ENCODE results near the gene CDHR1. TPM values are rescaled to one million over a fixed set of nuclear protein-coding genes. Genes with fewer than 3 reads are reported as not detected.

Gene CDHR1
- total and polyA plus RNA-seq, 2 of the 8 experiments (the other 6 are each of a cell fraction or from before 2014, with no cell fraction given) = 3.9 to 10.5 TPM

- no peak for DNase-seq (ENCODE audit: low read depth in 1 of 2, low spot score in 2 of 2)
- no peak overlapping the region for H2BK5ac ChIP-seq (ENCODE audit: low read depth, low read length)
- peaks cover 0 to 8% (median 8%) of the 10 kb centered on the region in 4 experiments; a peak in 6 of 7 replicates for H3K27me3 ChIP-seq (replicated peaks in 1 of 4; ENCODE audit: control insufficient read depth in 3 of 4, extremely low read depth in 1 of 4, insufficient read depth in 3 of 4, low read length in 3 of 4)
- peaks cover 0 to 4% of the 10 kb centered on the region in 2 experiments; a peak in 1 of 4 replicates for H3K9me3 ChIP-seq (ENCODE audit: insufficient read depth in 2 of 2, low read depth in 1 of 2, low read length in 1 of 2)
- H3K4me2 ChIP-seq (ENCODE audit: insufficient read depth in 1 of 2, low read depth in 2 of 2, low read length in 2 of 2) = no peak overlapping the region
- H4K8ac ChIP-seq (ENCODE audit: extremely low read depth, insufficient read depth, low read length) = no peak overlapping the region
- no peaks in the 10 kb centered on the region for H3K4me1 ChIP-seq (replicated peaks in 1 of 4; ENCODE audit: control insufficient read depth in 3 of 4, insufficient read depth in 4 of 4, low read length in 3 of 4)
- H3K14ac ChIP-seq (ENCODE audit: insufficient read length) = no peak overlapping the region
- no peak overlapping the region for H2BK15ac ChIP-seq (ENCODE audit: low read length)
- no peak overlapping the region for H3K4ac ChIP-seq (replicated peaks; ENCODE audit: insufficient read length, low read depth, low read length)
- no peak overlapping the region for H2BK20ac ChIP-seq (ENCODE audit: low read length)
- H3K18ac ChIP-seq (ENCODE audit: extremely low read depth, low read length) = no peak overlapping the region
- TF ChIP-seq HDAC6 (IDR thresholded peaks at IDR 0.05; ENCODE audit: low read depth, low read length) (no peak), GABPA (IDR thresholded peaks at IDR 0.05; ENCODE audit: borderline replicate concordance, insufficient read depth, low read length) (no peak), SIN3A (conservative IDR thresholded peaks at IDR 0.05 in 1 of 2, IDR thresholded peaks at IDR 0.05 in 1 of 2; ENCODE audit: low read depth in 1 of 2, low read length in 2 of 2) (no peak), MAX (IDR thresholded peaks at IDR 0.05) (no peak), RAD21 (IDR thresholded peaks at IDR 0.05 in 1 of 2, conservative IDR thresholded peaks at IDR 0.05 in 1 of 2; ENCODE audit: low read depth in 2 of 2, low read length in 2 of 2) (no peak), TAF7 (optimal IDR thresholded peaks at IDR 0.05; ENCODE audit: borderline replicate concordance, low read depth, low read length) (no peak), SIX5 (IDR thresholded peaks at IDR 0.05; ENCODE audit: low read depth, low read length) (no peak), CEBPB (IDR thresholded peaks at IDR 0.05; ENCODE audit: low read depth, low read length) (no peak), SUZ12 (IDR thresholded peaks at IDR 0.05; ENCODE audit: low read length) (no peak), BRCA1 (IDR thresholded peaks at IDR 0.05; ENCODE audit: low read depth, low read length) (no peak), TAF1 (IDR thresholded peaks at IDR 0.05; ENCODE audit: low read depth, low read length) (no peak), RXRA (IDR thresholded peaks at IDR 0.05; ENCODE audit: insufficient read depth, low read depth, low read length) (no peak)
- H2BK120ac ChIP-seq (replicated peaks; ENCODE audit: low read depth, low read length) = no peak overlapping the region
- WGBS, 2 experiments (ENCODE audit: extremely low coverage in 1 of 2, insufficient coverage in 1 of 2, insufficient read length in 1 of 2, insufficient replicate concordance in 2 of 2, low coverage in 1 of 2, low lambda C conversion rate in 2 of 2, missing lambda C conversion rate in 1 of 2) = 87% methylated on average over 6 of the region's 7 CpGs; no CpG with 5 or more reads in 1 of the 2 experiments
- H3K23ac ChIP-seq (ENCODE audit: insufficient read length) = no peak overlapping the region
- H4K5ac ChIP-seq (ENCODE audit: insufficient read length, low read depth, low read length) = no peak overlapping the region
- no peaks in the 10 kb centered on the region for H3K79me1 ChIP-seq (ENCODE audit: low read depth, low read length)
- no peaks in the 10 kb centered on the region for H4K20me1 ChIP-seq (replicated peaks in 1 of 2; ENCODE audit: control insufficient read depth in 1 of 2, insufficient read depth in 2 of 2, low read length in 2 of 2)
- H3K23me2 ChIP-seq (ENCODE audit: low read depth, low read length) = no peaks in the 10 kb centered on the region
- no peak overlapping the region for H3K56ac ChIP-seq (replicated peaks; ENCODE audit: insufficient read length, low read depth, low read length)
- no peaks in the 10 kb centered on the region for H3K79me2 ChIP-seq (ENCODE audit: control insufficient read depth in 1 of 2, insufficient read depth in 2 of 2, low read length in 2 of 2)
- no peak overlapping the region for H3K27ac ChIP-seq (ENCODE audit: low read depth, low read length)
- H2BK12ac ChIP-seq (ENCODE audit: low read depth, low read length) = no peak overlapping the region
- no peak overlapping the region for H2AFZ ChIP-seq (ENCODE audit: low read length)
- no peaks in the 10 kb centered on the region for H3K36me3 ChIP-seq (ENCODE audit: control insufficient read depth in 2 of 4, insufficient read depth in 4 of 4, low read length in 3 of 4)
- ChIA-PET POLR2A (ENCODE audit: partially characterized antibody) (no interaction called here), CTCF (ENCODE audit: partially characterized antibody) (interaction anchor here (0.7 to 15.5 kb wide), 7 partner anchors 9 to 355 kb away, joined by 3 to 558 read pairs (median 14); partner anchors contain the start of genes LRIT1 and RGR)
- H2AK5ac ChIP-seq (ENCODE audit: low read depth, low read length) = no peak overlapping the region
- no peak overlapping the region for H4K91ac ChIP-seq (replicated peaks; ENCODE audit: insufficient read length, low read length)
- H3K9ac ChIP-seq (replicated peaks in 1 of 4; ENCODE audit: extremely low read depth in 1 of 4, low read depth in 3 of 4, low read length in 3 of 4) = no peak overlapping the region
- H3K4me3 ChIP-seq (ENCODE audit: extremely low read depth in 1 of 4, insufficient read depth in 2 of 4, low read depth in 3 of 4, low read length in 4 of 4) = no peak overlapping the region
- no peak for FAIRE-seq
Measured at GRCh38 chr10:84258034-84258695, 63.8 kb downstream of the CDHR1 start.

Measured in H1 (cell line).